NT2/D1 (cell line): ENCODE data around the gene HEATR5B.

Experiments
- SUZ12 ChIP-seq: IDR thresholded peaks from 2 replicates; pipeline ENCODE4 v1.6.1; 2011; ENCODE audit not compliant: insufficient read length, insufficient read depth; ENCODE audit errors: extremely low read depth
- YY1 ChIP-seq: IDR thresholded peaks from 2 replicates; pipeline ENCODE4 v1.6.1; 2011; ENCODE audit not compliant: insufficient read length, insufficient read depth
- ZNF274 ChIP-seq: IDR thresholded peaks from 2 replicates; pipeline ENCODE4 v1.6.1; 2011; ENCODE audit warnings: mild to moderate bottlenecking, low read depth, low read length

DNA sequence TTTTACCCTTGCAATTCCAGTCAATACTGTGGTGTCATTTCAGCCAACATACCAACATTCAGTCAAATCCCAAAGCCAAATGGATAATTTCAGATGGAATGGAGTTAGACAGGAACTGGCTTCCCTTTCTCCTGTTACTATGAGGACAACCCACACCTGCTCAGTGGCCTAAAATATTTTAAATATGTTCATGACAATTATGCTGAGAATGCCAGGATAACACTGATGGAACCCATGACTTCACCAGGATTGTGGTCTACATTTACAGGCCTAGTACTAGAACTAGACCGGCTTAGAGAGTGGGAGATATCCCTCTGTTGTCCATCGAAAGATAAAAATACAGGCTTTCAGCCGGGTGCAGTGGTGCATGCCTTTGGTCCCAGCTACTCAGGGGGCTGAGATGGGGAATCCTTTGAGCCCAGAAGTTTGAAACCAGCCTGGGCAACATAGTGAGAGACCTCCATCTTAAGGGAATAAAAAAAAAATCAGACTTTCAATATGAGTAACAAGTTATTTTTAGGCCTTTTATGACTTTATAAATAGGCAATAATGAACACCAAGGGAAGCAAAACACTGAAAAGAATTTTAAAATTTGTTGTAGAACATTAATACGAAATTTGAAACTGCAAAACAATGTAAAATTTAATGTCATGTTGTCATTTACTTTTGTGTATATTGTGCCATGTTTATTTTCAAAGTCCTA, 14.4 kb upstream of the HEATR5B start:
- TF ChIP-seq SUZ12 (no peak), ZNF274 (no peak), YY1 (no peak)
